SK-N-SH (cell line): ENCODE data around the gene SMIM41. TPM values are rescaled to one million over a fixed set of nuclear protein-coding genes. Genes with fewer than 3 reads are reported as not detected.

Experiments used
- CTCF ChIA-PET: fragments of 300-600, 350-600 bp; formaldehyde crosslinking; extraction: SDS; loops from one replicate; lab custom pipeline; 2021; lab: Yijun Ruan, JAX
- POLR2A ChIA-PET: fragments of 350-600 bp; sonication (Branson Sonifier 250); formaldehyde crosslinking; extraction: SDS; loops from one replicate; lab custom pipeline; 2020; ENCODE audit warnings: antibody characterized with exemption, inconsistent platforms; lab: Yijun Ruan, JAX
- DNase-seq: peaks from one replicate; pipeline ENCODE4 v3.0.0; 2012
- H2AFZ ChIP-seq: fragments of 200-600 bp; sonication (generic); 2 replicates; pipeline ENCODE4 v1.8.1; 2016; ENCODE audit warnings: antibody characterized with exemption, mild to moderate bottlenecking, low read depth
- H3F3A ChIP-seq: fragments of 200-600 bp; sonication (generic); replicated peaks from 2 replicates; pipeline ENCODE3; 2016; ENCODE audit warnings: antibody characterized with exemption, mild to moderate bottlenecking; ENCODE audit not compliant: insufficient read depth
- H3K27ac ChIP-seq, 2 experiments: fragments of 200-500 bp in 1 of 2; fragments of 200-600 bp in 1 of 2; sonication (Bioruptor generic) in 1 of 2; sonication (generic), shearing (Covaris generic) in 1 of 2; 2 replicates each; pipeline versions ENCODE4 v1.5.1 to v1.6.1; 2014 to 2016; ENCODE audit warnings: low read depth in 2 of 2, inconsistent platforms in 1 of 2, low read length in 1 of 2, mild to moderate bottlenecking in 1 of 2, mixed read lengths in 1 of 2
- H3K27me3 ChIP-seq: fragments of 200-600 bp; sonication (generic), shearing (Covaris generic); 2 replicates; pipeline ENCODE4 v1.6.1; 2016; ENCODE audit warnings: mixed run types; ENCODE audit not compliant: insufficient read depth
- H3K36me3 ChIP-seq, 2 experiments: fragments of 200-500 bp in 1 of 2; fragments of 200-600 bp in 1 of 2; sonication (Bioruptor generic) in 1 of 2; sonication (generic) in 1 of 2; replicated peaks in 1 of 2; 2 replicates each; pipeline versions ENCODE3 to v1.5.1; 2014 to 2016; ENCODE audit warnings: low read length in 1 of 2, mild to moderate bottlenecking in 1 of 2; ENCODE audit not compliant: insufficient read depth in 2 of 2, control insufficient read depth in 1 of 2
- H3K4me1 ChIP-seq, 2 experiments: fragments of 200-500 bp in 1 of 2; fragments of 200-600 bp in 1 of 2; sonication (Bioruptor generic) in 1 of 2; sonication (generic), shearing (Covaris generic) in 1 of 2; 2 replicates each; pipeline versions ENCODE4 v1.5.1 to v1.6.1; 2014 to 2016; ENCODE audit warnings: low read depth in 1 of 2, low read length in 1 of 2, mixed run types in 1 of 2; ENCODE audit not compliant: insufficient read depth in 2 of 2, control insufficient read depth in 1 of 2
- H3K4me2 ChIP-seq: fragments of 200-600 bp; sonication (generic), shearing (Covaris generic); 2 replicates; pipeline ENCODE4 v1.6.1; 2017; ENCODE audit warnings: mixed run types
- H3K4me3 ChIP-seq, 2 experiments: fragments of 200-500 bp in 1 of 2; fragments of 200-600 bp in 1 of 2; sonication (Bioruptor generic) in 1 of 2; sonication (generic), shearing (Covaris generic) in 1 of 2; 2 replicates each; pipeline versions ENCODE4 v1.5.1 to v1.8.1; 2014 to 2016; ENCODE audit warnings: low read depth in 2 of 2, inconsistent platforms in 1 of 2, low read length in 1 of 2, mild to moderate bottlenecking in 1 of 2, mixed read lengths in 1 of 2, moderate library complexity in 1 of 2
- H3K79me2 ChIP-seq: fragments of 200-600 bp; sonication (generic); 2 replicates; pipeline ENCODE4 v1.8.1; 2017; ENCODE audit warnings: mild to moderate bottlenecking; ENCODE audit not compliant: insufficient read depth
- H3K9ac ChIP-seq: fragments of 200-600 bp; sonication (generic); 2 replicates; pipeline ENCODE4 v1.6.1; 2017; ENCODE audit warnings: mixed run types
- H3K9me2 ChIP-seq: fragments of 200-600 bp; sonication (generic); 2 replicates; pipeline ENCODE4 v1.6.1; 2017; ENCODE audit warnings: mixed run types
- H3K9me3 ChIP-seq: fragments of 200-600 bp; sonication (generic); 2 replicates; pipeline ENCODE4 v1.6.1; 2017; ENCODE audit warnings: mixed run types, mild to moderate bottlenecking, moderate library complexity
- H4K20me1 ChIP-seq: fragments of 200-600 bp; sonication (generic); 2 replicates; pipeline ENCODE4 v1.6.1; 2017; ENCODE audit warnings: mild to moderate bottlenecking, mixed run types; ENCODE audit not compliant: insufficient read depth
- CTCF ChIP-seq: fragments of 200-600 bp; sonication (generic); IDR thresholded peaks from 2 replicates; pipeline ENCODE4 v1.6.1; 2017; ENCODE audit warnings: antibody characterized with exemption, mild to moderate bottlenecking, moderate library complexity
- EP300 ChIP-seq, 2 experiments: IDR thresholded peaks; 2 replicates each; pipeline versions ENCODE4 v1.4.0 to v1.6.1; 2012; ENCODE audit warnings: borderline replicate concordance in 1 of 2, low read depth in 1 of 2, low read length in 1 of 2
- FOXM1 ChIP-seq: IDR thresholded peaks from 2 replicates; pipeline ENCODE4 v1.4.0; 2012; ENCODE audit warnings: low read depth, mild to moderate bottlenecking
- GATA2 ChIP-seq: sonication (generic); formaldehyde crosslinking; IDR thresholded peaks from 2 replicates; pipeline ENCODE4 v1.5.0; 2020; ENCODE audit warnings: mild to moderate bottlenecking, missing genetic modification reagents
- IRF3 ChIP-seq: fragments of 150-350 bp; IDR thresholded peaks from 2 replicates; pipeline ENCODE4 v1.6.1; 2016; ENCODE audit warnings: mild to moderate bottlenecking, low read depth, low read length
- MAX ChIP-seq: IDR thresholded peaks from 2 replicates; pipeline ENCODE4 v1.4.0; 2012; ENCODE audit warnings: low read depth
- MXI1 ChIP-seq: IDR thresholded peaks from 2 replicates; pipeline ENCODE4 v1.6.1; 2012; ENCODE audit warnings: mild to moderate bottlenecking, low read depth, low read length, improper control_type of control experiment
- POLR2AphosphoS5 ChIP-seq: IDR thresholded peaks from 2 replicates; pipeline ENCODE4 v1.6.1; 2012; ENCODE audit warnings: low read depth, low read length
- RCOR1 ChIP-seq: fragments of 150-350 bp; IDR thresholded peaks from 2 replicates; pipeline ENCODE4 v1.6.1; 2017; ENCODE audit warnings: antibody characterized with exemption, low read length
- SMC3 ChIP-seq: IDR thresholded peaks from 2 replicates; pipeline ENCODE4 v1.6.1; 2012; ENCODE audit warnings: low read depth, low read length, improper control_type of control experiment
- TAF1 ChIP-seq: IDR thresholded peaks from 2 replicates; pipeline ENCODE4 v1.6.1; 2012; ENCODE audit warnings: low read depth, mild to moderate bottlenecking, low read length, moderate library complexity, borderline replicate concordance
- ZBTB33 ChIP-seq: IDR thresholded peaks from 2 replicates; pipeline ENCODE4 v1.4.0; 2012; ENCODE audit warnings: low read depth, borderline replicate concordance
- WGBS: methylation state at CpG from one replicate; pipeline ENCODE4 v1.1.6; 2017; ENCODE audit warnings: low lambda C conversion rate; 5-methylcytosine and 5-hydroxymethylcytosine counted together
- polyA plus RNA-seq, 3 experiments: library from polyadenylated mRNA; depleted of rRNA; stranded (reverse); fragments of >200 nt; gene quantifications; 2 replicates each; pipeline ENCODE4 v1.2.3, GENCODE V29; 2012

SMIM41 gene
- not detected in 2 replicates for polyA plus RNA-seq (2012; rRNA removed)
- polyA plus RNA-seq (2012; cell fraction: cytosol; rRNA removed), result 0.04 TPM in 1 of 2 replicates, not detected in the other
- polyA plus RNA-seq (2012; cell fraction: nucleus; rRNA removed), result 0.06 TPM in 1 of 2 replicates, not detected in the other

GRCh38 chr12:52079576-52080402 lies at the start of gene SMIM41:
Gene SMIM41, plus strand, starts transcription at chr12:52079704. Its CDS starts 76 bp downstream, at chr12:52079780.
- ChIA-PET POLR2A (interaction anchor here (1.0 kb wide), 1 partner anchor 47 kb away, joined by 3 read pairs; no protein-coding TSS in a partner anchor), CTCF (interaction anchor here (0.7 to 24.8 kb wide), 7 partner anchors 8 to 142 kb away, joined by 3 to 949 read pairs (median 3); partner anchors contain the start of gene ATG101)
- peak within 1 kb of the TSS in 1 of 2 experiments; percentile 16; a peak in 1 of 4 replicates for H3K27ac ChIP-seq
- H3K4me2 ChIP-seq, result no peak within 1 kb of the TSS
- no peak within 1 kb of the TSS for H3K9ac ChIP-seq
- H3K27me3 ChIP-seq, result no peaks in the 10 kb centered on the region
- no peak for TF ChIP-seq FOXM1
- TF ChIP-seq TAF1, result no peak
- no peak for TF ChIP-seq GATA2 (CRISPR knock-in tag)
- TF ChIP-seq RCOR1, result no peak
- no peak for TF ChIP-seq IRF3
- no peak for TF ChIP-seq POLR2AphosphoS5
- no peak for TF ChIP-seq MXI1
- no peak for TF ChIP-seq CTCF
- H3K4me3 ChIP-seq, result no peak within 1 kb of the TSS
- H2AFZ ChIP-seq, result no peak within 1 kb of the TSS
- no peaks in the 10 kb centered on the region for H3F3A ChIP-seq
- H3K4me1 ChIP-seq, result peaks cover 0 to 28% of the 10 kb centered on the region in 2 experiments; a peak in 1 of 4 replicates
- H3K36me3 ChIP-seq, result peaks cover 0 to 27% of the 10 kb centered on the region in 2 experiments
- H3K79me2 ChIP-seq, result peaks cover 23% of the 10 kb centered on the region
- 97% methylated on average over 41 of the region's 87 CpGs for WGBS
- H4K20me1 ChIP-seq, result peaks cover 38% of the 10 kb centered on the region
- H3K9me2 ChIP-seq, result no peaks in the 10 kb centered on the region
- DNase-seq, result no peak
- H3K9me3 ChIP-seq, result no peaks in the 10 kb centered on the region

- POLR2A ChIA-PET, result interaction anchor here (0.7 to 1.4 kb wide), 9 partner anchors 9 to 1347 kb away, joined by 3 to 10 read pairs (median 3); partner anchors contain the start of genes ATG101 and SP1
- Histone ChIP-seq H3K27me3 (no peaks in the 10 kb centered on the region), H3K4me3 (peak overlapping the region; percentile 46 to 53), H3K79me2 (peaks cover 2% of the 10 kb centered on the region; the same call in 1 of the 2 replicates), H2AFZ (peak overlapping the region; percentile 66; the same call in 1 of the 2 replicates), H3K9me2 (no peaks in the 10 kb centered on the region), H3K9me3 (no peaks in the 10 kb centered on the region), H3K4me2 (peak overlapping the region; percentile 69), H3K27ac (peak overlapping the region; percentile 82 to 94; a peak in 3 of 4 replicates), H3F3A (peaks cover 13% of the 10 kb centered on the region), H4K20me1 (no peaks in the 10 kb centered on the region), H3K36me3 (no peaks in the 10 kb centered on the region), H3K9ac (peak overlapping the region; percentile 45; the same call in 1 of the 2 replicates), H3K4me1 (peaks cover 0 to 27% of the 10 kb centered on the region in 2 experiments; a peak in 2 of 4 replicates)
- DNase-seq, result no peak
- TF ChIP-seq CTCF (no peak), ZBTB33 (no peak), EP300 (IDR thresholded peaks at IDR 0.05; ENCODE audit: borderline replicate concordance in 1 of 2, low read depth in 1 of 2, low read length in 1 of 2) (peak in 1 of 2 experiments; percentile 21; a peak in 1 of 4 replicates), MAX (peak; percentile 9; the same call in 1 of the 2 replicates), SMC3 (no peak)
- CTCF ChIA-PET, result interaction anchor here (0.9 to 30.2 kb wide), 7 partner anchors 8 to 89 kb away, joined by 3 to 949 read pairs (median 8); partner anchors contain the start of genes ATG101, NR4A1 and SMIM41
- WGBS, result 3% methylated on average over 5 of the region's 5 CpGs
Measured at GRCh38 chr12:52032446-52032803, 47.1 kb upstream of the SMIM41 start.
